ENCODE measurements around the gene FNDC5. TPM values are rescaled to one million over a fixed set of nuclear protein-coding genes. Genes with fewer than 3 reads are reported as not detected.
A peak's percentile ranks its signal among the peaks of the same experiment; 100 is the strongest.

FNDC5 gene
- total and polyA plus RNA-seq, 2 of the 13 experiments (the other 11 are each of a cell fraction or from before 2014, with no cell fraction given): 1.4 to 3.1 TPM

DNA sequence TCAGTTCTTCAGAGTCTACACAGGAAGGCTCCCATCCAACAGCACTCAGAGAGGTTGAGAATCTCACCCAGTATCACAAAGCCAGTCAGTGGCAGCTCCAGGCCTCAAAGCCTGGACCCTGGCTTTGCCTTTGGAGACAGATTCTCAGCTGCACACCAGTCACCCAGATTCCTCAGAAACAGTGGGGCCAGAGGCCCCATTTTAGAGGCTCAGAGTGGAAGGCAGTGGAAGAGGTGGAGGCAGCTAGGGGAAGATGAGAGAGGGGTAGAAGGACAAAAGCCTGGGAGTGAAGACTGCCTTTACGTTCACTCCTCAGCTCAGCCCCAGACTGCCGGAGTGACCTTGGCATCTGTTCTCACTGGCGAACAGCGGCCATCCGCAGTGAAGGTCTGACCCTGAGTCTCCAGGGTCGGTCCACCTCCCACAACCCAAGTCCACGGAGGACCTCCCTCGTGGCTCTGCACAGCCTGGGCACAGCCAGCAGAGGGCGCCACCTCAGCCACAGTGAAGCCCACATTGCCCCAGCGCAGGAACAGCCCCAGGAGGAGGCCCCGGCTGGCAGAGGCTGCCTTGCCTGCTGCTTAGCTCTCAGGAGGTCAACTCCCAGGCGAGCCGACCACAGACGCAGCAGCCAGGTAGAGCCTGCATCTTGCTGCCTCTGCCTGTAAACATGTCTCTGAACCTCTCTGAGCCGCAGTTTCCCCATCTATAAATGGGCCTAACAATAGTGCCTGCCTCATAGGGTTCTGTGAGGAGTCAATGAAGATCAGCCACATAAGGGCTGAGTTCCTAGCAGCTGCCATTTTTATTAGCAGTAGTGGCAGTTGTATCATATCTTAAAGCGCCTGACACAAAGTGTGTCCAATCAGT is 5.9 kb upstream of the FNDC5 start (continued):
- TF ChIP-seq, protein P1, sequence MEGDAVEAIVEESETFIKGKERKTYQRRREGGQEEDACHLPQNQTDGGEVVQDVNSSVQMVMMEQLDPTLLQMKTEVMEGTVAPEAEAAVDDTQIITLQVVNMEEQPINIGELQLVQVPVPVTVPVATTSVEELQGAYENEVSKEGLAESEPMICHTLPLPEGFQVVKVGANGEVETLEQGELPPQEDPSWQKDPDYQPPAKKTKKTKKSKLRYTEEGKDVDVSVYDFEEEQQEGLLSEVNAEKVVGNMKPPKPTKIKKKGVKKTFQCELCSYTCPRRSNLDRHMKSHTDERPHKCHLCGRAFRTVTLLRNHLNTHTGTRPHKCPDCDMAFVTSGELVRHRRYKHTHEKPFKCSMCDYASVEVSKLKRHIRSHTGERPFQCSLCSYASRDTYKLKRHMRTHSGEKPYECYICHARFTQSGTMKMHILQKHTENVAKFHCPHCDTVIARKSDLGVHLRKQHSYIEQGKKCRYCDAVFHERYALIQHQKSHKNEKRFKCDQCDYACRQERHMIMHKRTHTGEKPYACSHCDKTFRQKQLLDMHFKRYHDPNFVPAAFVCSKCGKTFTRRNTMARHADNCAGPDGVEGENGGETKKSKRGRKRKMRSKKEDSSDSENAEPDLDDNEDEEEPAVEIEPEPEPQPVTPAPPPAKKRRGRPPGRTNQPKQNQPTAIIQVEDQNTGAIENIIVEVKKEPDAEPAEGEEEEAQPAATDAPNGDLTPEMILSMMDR (CRISPR knock-in tag; IDR thresholded peaks at IDR 0.05): peak; percentile 92
- TF ChIP-seq SMAD3 (CRISPR knock-in tag; IDR thresholded peaks at IDR 0.05): 0 out of 2 replicates have a peak, but pooled peaks have one; percentile 25
- TF ChIP-seq GATAD2A (CRISPR knock-in tag; IDR thresholded peaks at IDR 0.05): 0 out of 2 replicates have a peak, but pooled peaks have one; percentile 42
- no peak for TF ChIP-seq NFRKB (IDR thresholded peaks at IDR 0.05)
- TF ChIP-seq TSC22D2 (CRISPR knock-in tag; IDR thresholded peaks at IDR 0.05; ENCODE audit: borderline replicate concordance): no peak
- TF ChIP-seq ERF (CRISPR knock-in tag; IDR thresholded peaks at IDR 0.05): peak; percentile 16; the same call in 1 of the 2 replicates
- TF ChIP-seq, protein P2, sequence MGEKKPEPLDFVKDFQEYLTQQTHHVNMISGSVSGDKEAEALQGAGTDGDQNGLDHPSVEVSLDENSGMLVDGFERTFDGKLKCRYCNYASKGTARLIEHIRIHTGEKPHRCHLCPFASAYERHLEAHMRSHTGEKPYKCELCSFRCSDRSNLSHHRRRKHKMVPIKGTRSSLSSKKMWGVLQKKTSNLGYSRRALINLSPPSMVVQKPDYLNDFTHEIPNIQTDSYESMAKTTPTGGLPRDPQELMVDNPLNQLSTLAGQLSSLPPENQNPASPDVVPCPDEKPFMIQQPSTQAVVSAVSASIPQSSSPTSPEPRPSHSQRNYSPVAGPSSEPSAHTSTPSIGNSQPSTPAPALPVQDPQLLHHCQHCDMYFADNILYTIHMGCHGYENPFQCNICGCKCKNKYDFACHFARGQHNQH (CRISPR knock-in tag; IDR thresholded peaks at IDR 0.05): no peak
- no peak for TF ChIP-seq ASH2L (IDR thresholded peaks at IDR 0.05; ENCODE audit: insufficient read length, low read depth, low read length)
- TF ChIP-seq ZFP90 (CRISPR knock-in tag; IDR thresholded peaks at IDR 0.05; ENCODE audit: borderline replicate concordance): no peak
- no peak for TF ChIP-seq ZNF333 (CRISPR knock-in tag; IDR thresholded peaks at IDR 0.05; ENCODE audit: borderline replicate concordance)
- TF ChIP-seq ZNF850 (CRISPR knock-in tag; conservative IDR thresholded peaks at IDR 0.05): no peak
- TF ChIP-seq ZNF619 (CRISPR knock-in tag; IDR thresholded peaks at IDR 0.05): 0 out of 2 replicates have a peak, but pooled peaks have one; percentile 46
- TF ChIP-seq TRIM22 (IDR thresholded peaks at IDR 0.05): no peak
- TF ChIP-seq HIVEP1 (CRISPR knock-in tag; IDR thresholded peaks at IDR 0.05): 0 out of 2 replicates have a peak, but pooled peaks have one; percentile 20
- TF ChIP-seq ZNF781 (CRISPR knock-in tag; IDR thresholded peaks at IDR 0.05; ENCODE audit: borderline replicate concordance, not compliant biosample characterization): no peak
- peak; percentile 93 for TF ChIP-seq HNRNPL (IDR thresholded peaks at IDR 0.05; ENCODE audit: low read depth, low read length)
- TF ChIP-seq, protein P3, sequence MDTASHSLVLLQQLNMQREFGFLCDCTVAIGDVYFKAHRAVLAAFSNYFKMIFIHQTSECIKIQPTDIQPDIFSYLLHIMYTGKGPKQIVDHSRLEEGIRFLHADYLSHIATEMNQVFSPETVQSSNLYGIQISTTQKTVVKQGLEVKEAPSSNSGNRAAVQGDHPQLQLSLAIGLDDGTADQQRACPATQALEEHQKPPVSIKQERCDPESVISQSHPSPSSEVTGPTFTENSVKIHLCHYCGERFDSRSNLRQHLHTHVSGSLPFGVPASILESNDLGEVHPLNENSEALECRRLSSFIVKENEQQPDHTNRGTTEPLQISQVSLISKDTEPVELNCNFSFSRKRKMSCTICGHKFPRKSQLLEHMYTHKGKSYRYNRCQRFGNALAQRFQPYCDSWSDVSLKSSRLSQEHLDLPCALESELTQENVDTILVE (CRISPR knock-in tag; IDR thresholded peaks at IDR 0.05): no peak
- no peak for TF ChIP-seq KMT2B (CRISPR knock-in tag; IDR thresholded peaks at IDR 0.05)
- no peak for TF ChIP-seq ZNF530 (CRISPR knock-in tag; IDR thresholded peaks at IDR 0.05; ENCODE audit: low read depth)
- TF ChIP-seq MAZ (IDR thresholded peaks at IDR 0.05; ENCODE audit: borderline replicate concordance, low read depth, low read length): no peak
- TF ChIP-seq MAZ (CRISPR knock-in tag; IDR thresholded peaks at IDR 0.05; ENCODE audit: low read depth): no peak
- peak; percentile 14 for TF ChIP-seq TEAD3 (CRISPR knock-in tag; optimal IDR thresholded peaks at IDR 0.05; ENCODE audit: borderline replicate concordance)
- TF ChIP-seq CC2D1A (CRISPR knock-in tag; IDR thresholded peaks at IDR 0.05): no peak
- TF ChIP-seq RXRA (CRISPR knock-in tag; IDR thresholded peaks at IDR 0.05): peak; percentile 44; the same call in 1 of the 2 replicates
- TF ChIP-seq LCORL (IDR thresholded peaks at IDR 0.05): no peak
- TF ChIP-seq LCORL (CRISPR knock-in tag; IDR thresholded peaks at IDR 0.05): peak; percentile 23; the same call in 1 of the 2 replicates
- 0 out of 2 replicates have a peak, but pooled peaks have one; percentile 22 for TF ChIP-seq FOXA3 (CRISPR knock-in tag; IDR thresholded peaks at IDR 0.05)
